GM20000 (cell line): ENCODE results near the gene ALG12.

ENCODE experiments used
- DNase-seq: peaks from one replicate; pipeline ENCODE4 v3.0.0; 2012; ENCODE audit warnings: low spot score
- CTCF ChIP-seq: IDR thresholded peaks from 2 replicates; pipeline ENCODE4 v1.5.1; 2012; ENCODE audit warnings: mild to moderate bottlenecking, control low read depth; ENCODE audit errors: extremely low read depth, missing control alignments

ALG12 gene

DNA sequence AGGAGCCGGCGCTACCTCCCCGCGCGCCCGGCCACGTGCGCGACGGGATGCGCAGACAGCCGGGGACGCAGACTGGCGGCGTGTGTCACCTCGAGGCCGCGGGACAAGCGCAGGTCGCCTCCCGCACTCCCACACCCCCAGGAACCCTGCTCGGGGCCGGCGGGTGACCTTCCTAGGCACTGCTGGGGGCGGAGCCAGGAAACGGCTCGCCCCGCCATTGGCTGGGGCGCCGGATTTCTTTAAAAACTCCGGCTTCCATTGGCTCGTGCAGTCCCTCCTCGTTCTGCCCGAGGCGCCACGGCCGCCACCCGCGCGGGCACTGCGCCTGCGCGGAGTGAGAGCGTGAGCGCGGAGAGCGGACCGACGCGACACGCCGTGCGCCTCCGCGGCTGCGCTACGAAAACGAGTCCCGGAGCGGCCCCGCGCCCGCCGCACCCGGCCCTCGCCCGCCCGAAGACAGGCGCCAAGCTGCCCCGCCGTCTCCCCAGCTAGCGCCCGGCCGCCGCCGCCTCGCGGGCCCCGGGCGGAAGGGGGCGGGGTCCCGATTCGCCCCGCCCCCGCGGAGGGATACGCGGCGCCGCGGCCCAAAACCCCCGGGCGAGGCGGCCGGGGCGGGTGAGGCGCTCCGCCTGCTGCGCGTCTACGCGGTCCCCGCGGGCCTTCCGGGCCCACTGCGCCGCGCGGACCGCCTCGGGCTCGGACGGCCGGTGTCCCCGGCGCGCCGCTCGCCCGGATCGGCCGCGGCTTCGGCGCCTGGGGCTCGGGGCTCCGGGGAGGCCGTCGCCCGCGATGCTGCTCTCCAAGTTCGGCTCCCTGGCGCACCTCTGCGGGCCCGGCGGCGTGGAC is 42.1 kb upstream of the ALG12 start, which contains the start of gene PIM3:
Gene PIM3 (plus strand): TSS at position 614 of the 846 bp plus-strand sequence. CDS start 176 bp downstream, at position 790.
- DNase-seq, result peak; percentile 99
- no peak for TF ChIP-seq CTCF

DNA sequence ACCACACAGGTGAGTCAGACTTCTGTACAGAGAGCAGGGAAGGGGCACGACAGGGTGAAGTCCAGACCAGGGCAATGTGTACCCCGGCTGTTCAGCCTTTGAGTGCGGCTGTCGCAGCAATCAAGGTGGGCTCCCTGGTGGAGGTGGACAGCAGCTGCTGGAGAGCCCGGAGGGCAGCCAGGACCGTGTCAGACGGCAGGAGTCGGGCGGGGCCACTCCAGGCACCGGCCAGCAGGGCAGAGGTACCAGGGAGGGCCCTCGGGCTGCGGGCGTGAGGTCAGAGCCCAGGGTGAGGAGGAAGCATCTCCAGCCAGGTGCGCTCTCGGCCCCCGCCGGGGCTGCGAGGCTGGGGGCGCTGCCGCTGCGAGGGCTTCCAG is 41.5 kb upstream of the ALG12 start:
- TF ChIP-seq CTCF, result no peak
- DNase-seq, result no peak

DNA sequence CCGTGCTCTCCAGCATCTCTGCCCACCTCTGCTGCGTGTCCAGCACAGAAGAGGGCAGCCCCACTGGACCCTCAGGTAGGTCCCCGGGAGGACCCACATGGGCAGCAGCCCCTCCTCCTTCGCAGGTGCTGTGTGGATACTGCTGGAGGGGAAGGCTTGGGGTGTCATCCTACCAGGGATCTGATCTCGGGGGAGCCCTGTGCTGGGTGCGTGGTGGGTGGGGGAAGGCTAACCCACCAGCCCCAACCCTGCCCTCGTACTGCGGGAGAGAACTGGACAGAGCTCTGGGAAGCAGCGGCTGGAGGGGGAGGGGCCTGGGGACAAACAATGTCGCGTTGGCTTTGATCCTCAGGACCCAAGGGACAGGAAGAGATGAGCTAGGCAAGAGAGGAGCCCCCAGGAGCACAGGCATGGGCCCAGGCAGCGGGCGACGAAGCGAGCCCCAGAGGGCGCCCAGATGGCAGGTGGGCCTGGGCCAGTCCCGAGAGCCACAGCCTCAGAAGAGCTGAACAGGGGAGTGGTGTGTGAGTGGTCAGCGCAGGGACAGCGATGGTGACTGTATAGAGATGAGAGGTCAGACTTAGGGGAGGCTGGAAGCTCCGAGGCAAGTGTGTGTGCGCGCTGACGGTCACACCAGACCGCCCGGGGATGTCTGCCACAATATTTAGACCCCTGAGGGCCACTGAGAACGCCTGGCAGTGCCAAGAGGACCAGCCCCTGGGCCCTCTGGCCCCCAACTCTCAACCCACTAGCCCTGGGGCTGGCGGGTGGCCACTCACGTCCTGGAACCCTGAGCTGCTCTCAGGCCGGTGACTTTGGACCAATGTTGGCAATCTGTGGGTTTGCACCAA is 40.9 kb upstream of the ALG12 start:
- TF ChIP-seq CTCF, result no peak
- no peak for DNase-seq

DNA sequence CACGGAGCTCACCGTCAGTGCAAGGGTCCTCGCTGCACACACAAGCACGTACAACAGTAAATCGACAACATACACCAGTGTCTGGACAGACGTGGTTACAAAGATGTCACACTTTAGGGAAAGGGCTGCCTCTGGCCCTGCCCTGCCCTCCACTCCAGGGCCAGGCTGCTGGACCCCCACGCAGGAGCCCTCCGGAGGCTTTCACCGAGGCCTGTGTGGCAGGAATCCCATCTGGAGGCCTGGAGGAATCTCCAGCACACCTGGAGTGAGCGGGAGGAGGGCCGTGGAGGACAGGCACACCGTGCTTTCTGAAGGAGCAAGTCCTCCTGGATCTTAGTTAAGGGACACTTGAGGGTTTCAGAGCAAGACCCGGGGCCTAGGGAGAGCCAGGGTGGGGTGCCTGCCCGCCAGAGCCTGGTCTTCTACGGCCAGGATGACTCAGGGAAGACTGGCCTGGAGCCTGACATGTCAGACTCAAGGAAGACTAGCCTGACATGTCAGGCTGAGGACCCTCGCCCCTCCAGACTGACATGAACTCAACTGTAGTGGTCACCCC is 40.2 kb upstream of the ALG12 start:
- no peak for TF ChIP-seq CTCF
- no peak for DNase-seq

DNA sequence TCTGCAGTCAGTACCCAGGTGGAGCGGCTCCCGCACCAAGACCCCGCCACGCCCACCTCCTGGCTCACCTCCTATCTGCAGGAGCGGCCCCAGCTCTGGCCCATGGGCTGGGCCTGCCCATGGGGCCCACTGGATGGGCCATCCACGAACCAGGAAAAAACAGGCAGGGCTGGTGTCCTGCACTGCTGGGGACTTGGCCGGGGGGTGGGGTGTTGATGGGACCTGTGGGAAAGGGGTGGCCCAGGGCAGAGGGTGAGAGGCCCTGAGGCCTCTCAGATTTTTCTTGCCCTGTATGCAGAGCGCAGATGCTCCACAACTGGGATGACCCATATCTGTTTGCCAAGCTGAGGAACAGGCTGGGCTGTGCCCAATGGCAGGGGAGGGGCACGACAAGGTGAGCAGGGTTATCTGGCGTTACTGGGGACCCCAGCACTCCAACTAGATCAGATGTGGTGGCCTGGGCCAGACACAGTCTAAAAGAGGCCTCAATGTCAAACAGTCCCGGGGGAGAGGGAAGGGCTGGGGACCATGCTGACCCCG is 39.7 kb upstream of the ALG12 start:
- TF ChIP-seq CTCF, result no peak
- no peak for DNase-seq

DNA sequence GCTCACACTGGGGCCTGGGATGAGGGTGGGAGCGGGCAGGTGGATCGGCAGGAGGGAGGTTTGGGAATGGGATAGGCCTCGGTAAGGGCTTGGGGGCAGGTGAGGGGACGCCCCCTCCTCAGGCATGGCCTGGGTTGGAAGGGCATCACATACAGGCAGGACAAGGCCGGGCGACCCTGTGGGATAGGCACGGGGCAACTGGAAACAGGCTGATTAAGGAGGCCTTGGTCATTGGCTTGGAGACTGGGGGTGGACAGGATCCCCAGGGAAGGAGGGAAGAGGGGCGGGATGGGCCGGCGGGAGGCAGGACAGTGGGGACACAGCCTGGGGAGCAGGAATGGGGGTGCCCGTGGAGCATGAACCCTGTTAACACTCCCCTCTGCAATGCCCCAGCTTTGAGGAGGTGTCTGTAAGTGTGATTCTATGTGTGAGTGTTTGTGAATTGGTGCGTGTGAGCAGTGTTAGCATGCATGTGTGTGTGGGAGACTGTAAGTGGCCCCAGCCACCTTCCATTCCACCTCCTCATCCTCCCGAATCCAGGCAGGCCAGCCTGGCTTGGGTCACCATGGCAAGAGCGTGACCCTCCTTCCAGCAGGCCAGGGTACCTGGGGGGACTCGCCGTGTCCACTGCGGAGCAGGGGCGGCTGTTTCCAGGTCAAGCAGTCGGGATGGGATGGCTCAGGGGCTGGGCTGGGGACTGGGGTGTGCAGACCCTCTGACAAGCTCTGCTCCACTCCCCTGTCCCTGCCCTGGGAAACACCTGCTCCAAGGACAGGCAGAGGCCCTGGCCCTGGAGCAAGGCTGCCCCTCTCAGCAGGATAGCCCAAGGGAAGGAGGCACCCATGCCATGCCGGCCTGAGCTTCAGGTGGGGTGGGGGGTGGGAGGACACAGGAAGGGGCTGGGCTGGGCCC is 38.9 kb upstream of the ALG12 start:
- TF ChIP-seq CTCF, result no peak
- no peak for DNase-seq
